ENCODE results near the gene BMPR1A.

Gene BMPR1A

DNA sequence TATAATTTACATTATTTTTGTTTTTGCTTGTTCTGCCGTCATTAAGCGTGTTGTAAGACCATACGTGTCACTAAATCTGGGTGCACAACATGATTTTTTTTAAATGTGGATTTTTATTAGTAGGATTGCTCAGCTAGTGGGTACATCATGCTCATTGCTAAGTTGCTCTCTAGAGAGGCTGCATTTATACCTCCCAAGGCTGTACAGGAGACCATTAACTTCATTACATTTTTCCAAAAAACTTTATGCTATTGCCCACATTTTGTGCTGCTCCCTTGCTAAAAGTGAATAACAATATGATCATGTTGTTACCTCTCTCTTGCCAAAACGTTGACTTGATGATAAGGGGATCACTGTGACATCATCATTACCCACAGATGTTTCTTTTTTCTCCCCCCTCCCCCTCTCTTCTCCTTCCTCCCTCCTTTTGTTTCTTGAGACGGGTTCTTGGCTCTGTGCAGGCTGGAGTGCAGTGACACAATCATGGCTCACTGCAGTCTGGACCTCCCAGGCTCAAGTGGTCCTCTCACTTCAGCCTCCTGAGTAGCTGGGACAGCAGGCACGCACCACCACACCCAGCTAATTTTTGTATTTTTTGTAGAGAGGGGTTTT lies 65.1 kb downstream of the BMPR1A start:
- TF ChIP-seq, protein P1, sequence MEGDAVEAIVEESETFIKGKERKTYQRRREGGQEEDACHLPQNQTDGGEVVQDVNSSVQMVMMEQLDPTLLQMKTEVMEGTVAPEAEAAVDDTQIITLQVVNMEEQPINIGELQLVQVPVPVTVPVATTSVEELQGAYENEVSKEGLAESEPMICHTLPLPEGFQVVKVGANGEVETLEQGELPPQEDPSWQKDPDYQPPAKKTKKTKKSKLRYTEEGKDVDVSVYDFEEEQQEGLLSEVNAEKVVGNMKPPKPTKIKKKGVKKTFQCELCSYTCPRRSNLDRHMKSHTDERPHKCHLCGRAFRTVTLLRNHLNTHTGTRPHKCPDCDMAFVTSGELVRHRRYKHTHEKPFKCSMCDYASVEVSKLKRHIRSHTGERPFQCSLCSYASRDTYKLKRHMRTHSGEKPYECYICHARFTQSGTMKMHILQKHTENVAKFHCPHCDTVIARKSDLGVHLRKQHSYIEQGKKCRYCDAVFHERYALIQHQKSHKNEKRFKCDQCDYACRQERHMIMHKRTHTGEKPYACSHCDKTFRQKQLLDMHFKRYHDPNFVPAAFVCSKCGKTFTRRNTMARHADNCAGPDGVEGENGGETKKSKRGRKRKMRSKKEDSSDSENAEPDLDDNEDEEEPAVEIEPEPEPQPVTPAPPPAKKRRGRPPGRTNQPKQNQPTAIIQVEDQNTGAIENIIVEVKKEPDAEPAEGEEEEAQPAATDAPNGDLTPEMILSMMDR (IDR thresholded peaks at IDR 0.05; ENCODE audit: low read depth, low read length, missing control alignments) = no peak
- peak; percentile 17 for DNase-seq (ENCODE audit: extremely low read depth, low read depth)

DNA sequence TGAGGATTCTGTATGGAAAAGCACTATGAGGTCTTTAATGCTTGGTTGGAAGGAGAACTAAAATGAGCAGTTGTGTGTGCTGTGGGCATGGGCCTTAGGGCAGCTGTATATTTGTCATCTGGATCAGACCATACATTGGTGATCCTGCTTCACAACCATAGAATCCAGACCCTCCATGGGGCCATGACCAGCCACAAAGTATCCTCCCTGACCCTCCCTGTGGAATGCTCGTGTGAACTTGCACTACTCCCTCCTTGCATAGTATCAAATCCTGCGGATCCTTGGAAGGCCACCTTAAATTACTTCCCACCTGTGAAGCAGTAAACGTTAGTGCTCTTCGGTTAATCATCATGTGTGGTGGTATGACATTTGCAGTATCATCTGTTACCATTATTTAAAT lies 67.1 kb downstream of the BMPR1A start:
- TF ChIP-seq, protein P1 (IDR thresholded peaks at IDR 0.05; ENCODE audit: low read depth, low read length, missing control alignments) = no peak
- H3K4me3 ChIP-seq (replicated peaks; ENCODE audit: low read depth, low read length) = no peak overlapping the region
- DNase-seq (ENCODE audit: extremely low read depth, low read depth) = no peak

More for the DNA sequence above, 65.1 kb downstream of the BMPR1A start:
- H3K4me3 ChIP-seq (replicated peaks; ENCODE audit: low read depth, low read length) = no peak overlapping the region

DNA sequence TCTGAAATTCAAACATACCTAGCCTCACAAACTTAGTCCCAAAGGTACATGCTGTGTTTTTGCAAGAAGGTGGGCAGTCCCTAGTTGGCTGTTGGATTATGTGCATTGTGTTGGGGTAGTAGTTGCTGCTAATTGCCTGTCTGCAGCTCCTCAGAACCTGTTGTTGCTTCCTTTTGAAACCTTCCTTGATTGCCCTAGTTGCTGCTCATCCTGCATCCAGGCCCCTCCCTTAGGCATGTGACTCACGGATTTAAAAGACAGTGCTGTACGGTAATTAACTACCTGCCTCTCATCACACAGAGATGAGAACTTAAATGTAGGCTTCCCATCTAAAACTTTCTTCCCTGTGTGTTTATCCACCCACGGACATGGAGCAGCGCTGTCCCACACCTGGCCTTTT lies 67.7 kb downstream of the BMPR1A start:
- no peak for DNase-seq (ENCODE audit: extremely low read depth, low read depth)
- TF ChIP-seq, protein P1 (IDR thresholded peaks at IDR 0.05; ENCODE audit: low read depth, low read length, missing control alignments) = no peak
- no peak overlapping the region for H3K4me3 ChIP-seq (replicated peaks; ENCODE audit: low read depth, low read length)

DNA sequence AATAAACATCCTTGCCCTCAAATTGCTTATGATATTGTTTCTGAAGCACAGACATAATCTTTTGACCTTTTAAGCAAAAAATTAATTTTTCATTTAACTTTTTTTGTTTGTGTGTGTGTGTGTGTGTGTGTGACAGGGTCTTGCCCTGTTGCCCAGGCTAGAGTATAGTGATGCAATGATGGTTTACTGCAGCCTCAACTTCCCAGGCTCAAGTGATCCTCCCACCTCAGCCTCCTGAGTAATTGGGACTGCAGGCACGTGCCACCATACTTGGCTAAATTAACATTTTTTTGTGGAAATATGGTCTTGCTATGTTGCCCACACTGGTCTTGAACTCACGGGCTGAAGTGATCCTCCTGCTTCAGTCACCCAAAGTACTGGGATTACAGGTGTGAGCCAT lies 68.9 kb downstream of the BMPR1A start:
- no peak overlapping the region for H3K4me3 ChIP-seq (replicated peaks; ENCODE audit: low read depth, low read length)
- TF ChIP-seq, protein P1 (IDR thresholded peaks at IDR 0.05; ENCODE audit: low read depth, low read length, missing control alignments) = no peak
- no peak for DNase-seq (ENCODE audit: extremely low read depth, low read depth)

DNA sequence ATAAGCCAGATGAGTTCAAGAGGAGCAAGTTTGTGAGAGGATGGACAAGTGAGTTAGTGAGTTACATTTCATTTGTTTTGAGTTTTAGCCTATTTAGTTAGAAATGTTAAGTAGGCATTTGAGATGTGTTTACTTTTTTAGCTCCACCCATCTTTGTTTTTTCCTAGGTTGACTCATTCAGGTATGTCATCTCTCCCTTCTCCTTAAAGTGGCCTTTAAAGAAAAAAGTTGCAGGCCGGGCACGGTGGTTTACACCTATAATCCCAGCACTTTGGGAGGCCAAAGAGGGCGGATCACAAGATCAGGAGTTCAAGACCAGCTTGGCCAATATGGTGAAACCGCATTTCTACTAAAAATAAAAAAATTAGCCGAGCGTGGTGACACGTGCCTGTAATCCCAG lies 71.2 kb downstream of the BMPR1A start:
- no peak overlapping the region for H3K4me3 ChIP-seq (replicated peaks; ENCODE audit: low read depth, low read length)
- TF ChIP-seq, protein P1 (IDR thresholded peaks at IDR 0.05; ENCODE audit: low read depth, low read length, missing control alignments) = no peak
- no peak for DNase-seq (ENCODE audit: extremely low read depth, low read depth)

DNA sequence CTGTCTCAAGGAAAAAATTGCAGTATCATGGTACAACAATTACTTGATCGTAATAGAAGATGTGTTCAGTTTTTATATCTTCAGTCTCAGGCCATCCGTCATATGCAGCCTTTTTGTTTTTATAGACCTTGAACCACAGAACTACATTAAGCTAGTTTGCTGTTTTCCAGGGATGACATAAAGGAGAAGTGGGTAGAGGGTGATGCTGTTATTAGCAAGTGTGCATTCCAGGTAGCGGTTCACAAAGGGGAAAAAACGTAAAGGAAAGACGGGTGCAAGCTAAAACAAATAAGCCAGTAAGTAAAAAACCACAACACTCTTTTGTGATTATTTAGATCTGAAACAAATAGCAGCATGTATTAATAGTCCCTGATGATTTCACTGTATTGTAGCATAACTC lies 71.7 kb downstream of the BMPR1A start:
- H3K4me3 ChIP-seq (replicated peaks; ENCODE audit: low read depth, low read length) = no peak overlapping the region
- TF ChIP-seq, protein P1 (IDR thresholded peaks at IDR 0.05; ENCODE audit: low read depth, low read length, missing control alignments) = no peak
- no peak for DNase-seq (ENCODE audit: extremely low read depth, low read depth)

DNA sequence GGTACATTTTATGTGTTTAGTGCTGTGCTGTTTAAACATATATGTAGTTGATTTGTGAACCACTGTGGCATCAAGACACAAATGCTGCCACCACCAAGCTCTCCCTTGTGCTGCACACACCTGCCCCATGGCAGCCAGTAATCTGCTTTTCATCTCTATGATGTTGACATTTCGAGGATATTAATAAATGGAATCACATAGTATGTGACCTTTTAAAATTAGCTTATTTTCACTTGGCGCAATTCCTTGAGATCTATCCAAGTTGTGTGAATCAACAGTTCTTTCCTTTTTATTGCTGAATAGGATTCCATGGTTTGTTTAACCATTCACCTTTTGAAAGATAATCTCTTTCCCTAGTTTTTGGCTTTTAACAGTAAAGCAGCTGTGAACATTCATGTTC lies 73.1 kb downstream of the BMPR1A start:
- H3K4me3 ChIP-seq (replicated peaks; ENCODE audit: low read depth, low read length) = no peak overlapping the region
- DNase-seq (ENCODE audit: extremely low read depth, low read depth) = no peak
- TF ChIP-seq, protein P1 (IDR thresholded peaks at IDR 0.05; ENCODE audit: low read depth, low read length, missing control alignments) = no peak
